Upper lobe of left lung (tissue), 6 donors: ENCODE measurements around the gene SYTL5. TPM values are rescaled to one million over a fixed set of nuclear protein-coding genes. Genes with fewer than 3 reads are reported as not detected.

Experiments
- ATAC-seq, 2 donors: fragments of 200-7000 bp; cut with Tn5 transposase; one replicate each; pipeline ENCODE4 v1.9.1; 2022; ENCODE audit warnings: mild to moderate bottlenecking in 2 of 2, moderate library complexity in 2 of 2; ENCODE audit not compliant: low FRiP score in 2 of 2
- DNase-seq, 2 donors: peaks; one replicate each; pipeline ENCODE4 v3.0.0-alpha.2; 2019 to 2020
- H3K27ac ChIP-seq, 4 donors: fragments of 200-600 bp; sonication (generic); one replicate each; pipeline ENCODE4 v1.5.1; 2016 to 2019
- H3K27me3 ChIP-seq, 4 donors: fragments of 200-600 bp; sonication (generic); one replicate each; pipeline ENCODE4 v1.5.1; 2017 to 2019
- H3K36me3 ChIP-seq, 4 donors: fragments of 200-600 bp; sonication (generic); one replicate each; pipeline ENCODE4 v1.5.1; 2016 to 2019
- H3K4me1 ChIP-seq, 4 donors: fragments of 200-600 bp; sonication (generic); one replicate each; pipeline ENCODE4 v1.5.1; 2018 to 2019
- H3K4me3 ChIP-seq, 4 donors: fragments of 200-600 bp; sonication (generic); one replicate each; pipeline ENCODE4 v1.5.1; 2017 to 2019; ENCODE audit warnings: mild to moderate bottlenecking in 2 of 4, moderate library complexity in 1 of 4
- H3K9me3 ChIP-seq, 4 donors: fragments of 200-600 bp; sonication (generic); one replicate each; pipeline ENCODE4 v1.5.1; 2018 to 2019
- CTCF ChIP-seq, 6 experiments: fragments of 450-650 bp in 4 of 6; fragments of 200-600 bp in 2 of 6; sonication (generic) in 2 of 6; IDR thresholded peaks; one replicate each; pipeline ENCODE4 v1.5.1; 2016 to 2019; ENCODE audit warnings: antibody characterized with exemption in 6 of 6
- EP300 ChIP-seq, 4 donors: sonication (generic); formaldehyde crosslinking; IDR thresholded peaks; one replicate each; pipeline ENCODE4 v1.5.1; 2017; ENCODE audit warnings: antibody characterized with exemption in 4 of 4, control low read depth in 2 of 4
- POLR2A ChIP-seq, 4 donors: fragments of 450-650 bp; IDR thresholded peaks; one replicate each; pipeline ENCODE4 v1.5.1; 2016 to 2017; ENCODE audit warnings: antibody characterized with exemption in 4 of 4, mild to moderate bottlenecking in 2 of 4
- POLR2AphosphoS5 ChIP-seq, 2 donors: sonication (generic); formaldehyde crosslinking; IDR thresholded peaks; one replicate each; pipeline ENCODE4 v1.5.1; 2017; ENCODE audit warnings: antibody characterized with exemption in 2 of 2
- WGBS, 2 donors: methylation state at CpG; one replicate each; pipeline ENCODE4 v1.1.5; 2017 to 2018; 5-methylcytosine and 5-hydroxymethylcytosine counted together
- total RNA-seq, 6 donors: library from RNA; depleted of rRNA in 4 of 6; stranded (reverse); fragments of >200 nt in 4 of 6; gene quantifications; one replicate each; pipeline versions ENCODE4 v1.1.0 to v1.2.1, GENCODE V29; 2016 to 2021
- donor health status: DM: no; HTN: no; CAD: no; lungs with moderate emphysema.
- donor health status: DM: no; HTN: yes; CAD: no; lungs with severe emphysema.

SYTL5 gene
- total RNA-seq, 6 donors from 2014 or later = 0.30 to 3.6 (median 0.71) TPM

GRCh38 chrX:38095971-38096529, 89.7 kb downstream of the SYTL5 start:
- no peak for DNase-seq
- no peaks in the 10 kb centered on the region for H3K27me3 ChIP-seq
- no peak overlapping the region for H3K27ac ChIP-seq
- no peak for ATAC-seq
- TF ChIP-seq POLR2A (IDR thresholded peaks at IDR 0.05) (no peak), POLR2AphosphoS5 (IDR thresholded peaks at IDR 0.05) (no peak), CTCF (IDR thresholded peaks at IDR 0.05) (no peak), EP300 (IDR thresholded peaks at IDR 0.05) (no peak)
- H3K4me1 ChIP-seq = no peaks in the 10 kb centered on the region
- no peak overlapping the region for H3K4me3 ChIP-seq
- H3K9me3 ChIP-seq = peaks cover 0 to 9% (median 0%) of the 10 kb centered on the region in 4 donors
- 66 to 67% methylated on average over 4 of the region's 4 CpGs for WGBS, 2 donors
- H3K36me3 ChIP-seq = no peaks in the 10 kb centered on the region

- H3K36me3 ChIP-seq = no peaks in the 10 kb centered on the region
- TF ChIP-seq CTCF (IDR thresholded peaks at IDR 0.05) (no peak), POLR2A (IDR thresholded peaks at IDR 0.05) (no peak), EP300 (IDR thresholded peaks at IDR 0.05) (no peak), POLR2AphosphoS5 (IDR thresholded peaks at IDR 0.05) (no peak)
- no peaks in the 10 kb centered on the region for H3K4me1 ChIP-seq
- no peak overlapping the region for H3K27ac ChIP-seq
- H3K4me3 ChIP-seq = no peak overlapping the region
- ATAC-seq (no peak), DNase-seq (no peak)
- peaks cover 0 to 9% (median 0%) of the 10 kb centered on the region in 4 donors for H3K9me3 ChIP-seq
- H3K27me3 ChIP-seq = no peaks in the 10 kb centered on the region
Measured at GRCh38 chrX:38099688-38100087, 93.3 kb downstream of the SYTL5 start.

- Histone ChIP-seq H3K9me3 (peaks cover 0 to 9% (median 0%) of the 10 kb centered on the region in 4 donors), H3K4me3 (no peak overlapping the region), H3K27ac (no peak overlapping the region), H3K36me3 (no peaks in the 10 kb centered on the region), H3K27me3 (no peaks in the 10 kb centered on the region), H3K4me1 (no peaks in the 10 kb centered on the region)
- 65 to 75% methylated on average over 2 of the region's 2 CpGs for WGBS, 2 donors
- DNase-seq (no peak), ATAC-seq (no peak)
- TF ChIP-seq POLR2AphosphoS5 (IDR thresholded peaks at IDR 0.05) (no peak), CTCF (IDR thresholded peaks at IDR 0.05) (no peak), EP300 (IDR thresholded peaks at IDR 0.05) (no peak)
Measured at GRCh38 chrX:38102240-38102639, 95.9 kb downstream of the SYTL5 start.

- TF ChIP-seq EP300 (IDR thresholded peaks at IDR 0.05) (no peak), CTCF (IDR thresholded peaks at IDR 0.05) (no peak), POLR2AphosphoS5 (IDR thresholded peaks at IDR 0.05) (no peak), POLR2A (IDR thresholded peaks at IDR 0.05) (no peak)
- H3K4me1 ChIP-seq = no peaks in the 10 kb centered on the region
- H3K9me3 ChIP-seq = peaks cover 0 to 9% (median 0%) of the 10 kb centered on the region in 4 donors
- no peak overlapping the region for H3K27ac ChIP-seq
- ATAC-seq (no peak), DNase-seq (no peak)
- no peaks in the 10 kb centered on the region for H3K27me3 ChIP-seq
- WGBS, 2 donors = 78 to 95% methylated on average over 1 of the region's 1 CpG
- H3K36me3 ChIP-seq = no peaks in the 10 kb centered on the region
- H3K4me3 ChIP-seq = no peak overlapping the region
Measured at GRCh38 chrX:38102875-38103274, 96.5 kb downstream of the SYTL5 start.
